K562 (cell line): ENCODE data around the gene APBB2.

Source experiments
- CCAR2 ChIP-seq: fragments of 200-400 bp; formaldehyde crosslinking; IDR thresholded peaks from 2 replicates; pipeline ENCODE4 v1.6.1; 2017; ENCODE audit warnings: mild to moderate bottlenecking, low read depth, low read length
- CHD2 ChIP-seq: IDR thresholded peaks from 2 replicates; pipeline ENCODE4 v1.6.1; 2011; ENCODE audit warnings: low read depth, low read length
- DPF2 ChIP-seq: fragments of 450-650 bp; IDR thresholded peaks from 2 replicates; pipeline ENCODE4 v1.6.1; 2016
- KAT7 ChIP-seq: sonication (generic); formaldehyde crosslinking; IDR thresholded peaks from 2 replicates; pipeline ENCODE4 v1.8.0; 2022; ENCODE audit warnings: missing genetic modification reagents, mild to moderate bottlenecking, borderline replicate concordance
- MEF2D ChIP-seq: conservative IDR thresholded peaks from 2 replicates; pipeline ENCODE4 v1.6.1; 2016; ENCODE audit warnings: low read depth, missing genetic modification characterization, missing compliant biosample characterization
- XRCC3 ChIP-seq: fragments of 450-650 bp; IDR thresholded peaks from 2 replicates; pipeline ENCODE4 v1.6.1; 2017; ENCODE audit warnings: mild to moderate bottlenecking, moderate library complexity
- TF ChIP-seq, protein P1 (sequence below), 3 experiments: fragments of 200-800 bp in 1 of 3; fragments of 250-450 bp in 1 of 3; fragments of 450-650 bp in 1 of 3; sonication (Bioruptor Pico) in 1 of 3; sonication (Bioruptor generic) in 1 of 3; formaldehyde crosslinking in 1 of 3; IDR thresholded peaks; 2 replicates each; pipeline versions ENCODE4 v1.6.1 to v1.8.0; 2016 to 2022; ENCODE audit warnings: mild to moderate bottlenecking in 2 of 3, missing genetic modification characterization in 2 of 3, missing compliant biosample characterization in 1 of 3, moderate library complexity in 1 of 3
- TF ChIP-seq, protein P2 (sequence below): fragments of 450-650 bp; IDR thresholded peaks from 2 replicates; pipeline ENCODE4 v1.6.1; 2018; ENCODE audit warnings: mild to moderate bottlenecking, low read depth; ENCODE audit not compliant: partially characterized antibody
- TF ChIP-seq, protein P3 (sequence below), 3 experiments: IDR thresholded peaks in 2 of 3; conservative IDR thresholded peaks in 1 of 3; 2 replicates each; pipeline ENCODE4 v1.5.1; 2011 to 2012; ENCODE audit warnings: low read length in 3 of 3, mild to moderate bottlenecking in 3 of 3, control low read depth in 2 of 3, improper control_type of control experiment in 1 of 3, inconsistent platforms in 1 of 3, low read depth in 1 of 3, mixed read lengths in 1 of 3, moderate library complexity in 1 of 3; ENCODE audit not compliant: insufficient read depth in 2 of 3
- TF ChIP-seq, protein P4 (sequence below): fragments of 450-650 bp; IDR thresholded peaks from 2 replicates; pipeline ENCODE4 v1.6.1; 2016; ENCODE audit warnings: low read depth, mild to moderate bottlenecking, moderate library complexity

DNA sequence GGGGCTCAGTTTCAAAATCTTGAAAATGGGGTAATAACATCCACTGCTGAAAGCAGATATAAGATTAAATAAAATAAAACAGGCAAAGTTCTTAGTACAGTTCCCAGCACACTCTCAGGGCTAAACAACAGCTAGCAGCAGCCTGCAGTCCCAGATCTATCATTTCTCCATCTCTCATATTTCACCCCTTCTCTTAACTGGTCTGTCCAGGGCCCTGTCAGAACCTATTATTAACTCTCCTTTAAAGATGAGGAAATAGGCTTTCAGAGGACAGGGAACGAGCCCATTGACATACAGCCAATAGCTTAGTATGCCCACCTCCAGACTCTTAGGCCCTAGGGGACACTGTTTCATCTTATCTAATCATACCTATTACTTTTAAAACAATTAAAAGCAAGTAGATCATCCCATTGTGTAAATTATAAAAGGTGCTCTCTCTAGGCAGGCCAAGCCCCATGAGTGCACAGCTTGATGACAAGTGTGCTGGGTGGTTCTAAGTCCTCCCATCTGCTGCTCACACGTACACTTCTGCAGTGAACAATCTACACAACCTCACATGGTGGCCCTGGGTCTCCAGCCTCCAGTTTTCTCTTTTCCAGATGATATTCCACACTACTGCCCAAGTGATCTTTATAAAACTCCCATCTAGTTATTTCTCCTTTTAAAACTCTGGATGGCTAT lies 119.0 kb downstream of the APBB2 start:
- no peak for TF ChIP-seq CCAR2
- TF ChIP-seq, protein P1, sequence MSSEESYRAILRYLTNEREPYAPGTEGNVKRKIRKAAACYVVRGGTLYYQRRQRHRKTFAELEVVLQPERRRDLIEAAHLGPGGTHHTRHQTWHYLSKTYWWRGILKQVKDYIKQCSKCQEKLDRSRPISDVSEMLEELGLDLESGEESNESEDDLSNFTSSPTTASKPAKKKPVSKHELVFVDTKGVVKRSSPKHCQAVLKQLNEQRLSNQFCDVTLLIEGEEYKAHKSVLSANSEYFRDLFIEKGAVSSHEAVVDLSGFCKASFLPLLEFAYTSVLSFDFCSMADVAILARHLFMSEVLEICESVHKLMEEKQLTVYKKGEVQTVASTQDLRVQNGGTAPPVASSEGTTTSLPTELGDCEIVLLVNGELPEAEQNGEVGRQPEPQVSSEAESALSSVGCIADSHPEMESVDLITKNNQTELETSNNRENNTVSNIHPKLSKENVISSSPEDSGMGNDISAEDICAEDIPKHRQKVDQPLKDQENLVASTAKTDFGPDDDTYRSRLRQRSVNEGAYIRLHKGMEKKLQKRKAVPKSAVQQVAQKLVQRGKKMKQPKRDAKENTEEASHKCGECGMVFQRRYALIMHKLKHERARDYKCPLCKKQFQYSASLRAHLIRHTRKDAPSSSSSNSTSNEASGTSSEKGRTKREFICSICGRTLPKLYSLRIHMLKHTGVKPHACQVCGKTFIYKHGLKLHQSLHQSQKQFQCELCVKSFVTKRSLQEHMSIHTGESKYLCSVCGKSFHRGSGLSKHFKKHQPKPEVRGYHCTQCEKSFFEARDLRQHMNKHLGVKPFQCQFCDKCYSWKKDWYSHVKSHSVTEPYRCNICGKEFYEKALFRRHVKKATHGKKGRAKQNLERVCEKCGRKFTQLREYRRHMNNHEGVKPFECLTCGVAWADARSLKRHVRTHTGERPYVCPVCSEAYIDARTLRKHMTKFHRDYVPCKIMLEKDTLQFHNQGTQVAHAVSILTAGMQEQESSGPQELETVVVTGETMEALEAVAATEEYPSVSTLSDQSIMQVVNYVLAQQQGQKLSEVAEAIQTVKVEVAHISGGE (CRISPR knock-in tag; IDR thresholded peaks at IDR 0.05), result no peak
- TF ChIP-seq, protein P2, sequence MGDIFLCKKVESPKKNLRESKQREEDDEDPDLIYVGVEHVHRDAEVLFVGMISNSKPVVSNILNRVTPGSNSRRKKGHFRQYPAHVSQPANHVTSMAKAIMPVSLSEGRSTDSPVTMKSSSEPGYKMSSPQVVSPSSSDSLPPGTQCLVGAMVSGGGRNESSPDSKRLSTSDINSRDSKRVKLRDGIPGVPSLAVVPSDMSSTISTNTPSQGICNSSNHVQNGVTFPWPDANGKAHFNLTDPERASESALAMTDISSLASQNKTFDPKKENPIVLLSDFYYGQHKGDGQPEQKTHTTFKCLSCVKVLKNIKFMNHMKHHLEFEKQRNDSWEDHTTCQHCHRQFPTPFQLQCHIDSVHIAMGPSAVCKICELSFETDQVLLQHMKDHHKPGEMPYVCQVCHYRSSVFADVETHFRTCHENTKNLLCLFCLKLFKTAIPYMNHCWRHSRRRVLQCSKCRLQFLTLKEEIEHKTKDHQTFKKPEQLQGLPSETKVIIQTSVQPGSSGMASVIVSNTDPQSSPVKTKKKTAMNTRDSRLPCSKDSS, result no peak
- TF ChIP-seq KAT7 (CRISPR knock-in tag), result no peak
- TF ChIP-seq, protein P3, sequence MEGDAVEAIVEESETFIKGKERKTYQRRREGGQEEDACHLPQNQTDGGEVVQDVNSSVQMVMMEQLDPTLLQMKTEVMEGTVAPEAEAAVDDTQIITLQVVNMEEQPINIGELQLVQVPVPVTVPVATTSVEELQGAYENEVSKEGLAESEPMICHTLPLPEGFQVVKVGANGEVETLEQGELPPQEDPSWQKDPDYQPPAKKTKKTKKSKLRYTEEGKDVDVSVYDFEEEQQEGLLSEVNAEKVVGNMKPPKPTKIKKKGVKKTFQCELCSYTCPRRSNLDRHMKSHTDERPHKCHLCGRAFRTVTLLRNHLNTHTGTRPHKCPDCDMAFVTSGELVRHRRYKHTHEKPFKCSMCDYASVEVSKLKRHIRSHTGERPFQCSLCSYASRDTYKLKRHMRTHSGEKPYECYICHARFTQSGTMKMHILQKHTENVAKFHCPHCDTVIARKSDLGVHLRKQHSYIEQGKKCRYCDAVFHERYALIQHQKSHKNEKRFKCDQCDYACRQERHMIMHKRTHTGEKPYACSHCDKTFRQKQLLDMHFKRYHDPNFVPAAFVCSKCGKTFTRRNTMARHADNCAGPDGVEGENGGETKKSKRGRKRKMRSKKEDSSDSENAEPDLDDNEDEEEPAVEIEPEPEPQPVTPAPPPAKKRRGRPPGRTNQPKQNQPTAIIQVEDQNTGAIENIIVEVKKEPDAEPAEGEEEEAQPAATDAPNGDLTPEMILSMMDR (IDR thresholded peaks at IDR 0.05 in 2 of 3, conservative IDR thresholded peaks at IDR 0.05 in 1 of 3; ENCODE audit: insufficient read depth in 2 of 3, low read depth in 1 of 3, low read length in 3 of 3), result no peak
- no peak for TF ChIP-seq XRCC3
- no peak for TF ChIP-seq DPF2
- TF ChIP-seq MEF2D (tag), result no peak
- TF ChIP-seq, protein P4, sequence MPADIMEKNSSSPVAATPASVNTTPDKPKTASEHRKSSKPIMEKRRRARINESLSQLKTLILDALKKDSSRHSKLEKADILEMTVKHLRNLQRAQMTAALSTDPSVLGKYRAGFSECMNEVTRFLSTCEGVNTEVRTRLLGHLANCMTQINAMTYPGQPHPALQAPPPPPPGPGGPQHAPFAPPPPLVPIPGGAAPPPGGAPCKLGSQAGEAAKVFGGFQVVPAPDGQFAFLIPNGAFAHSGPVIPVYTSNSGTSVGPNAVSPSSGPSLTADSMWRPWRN, result no peak
- no peak for TF ChIP-seq CHD2
